PC-3 (cell line): Measurements from ENCODE around the gene C1QL2. TPM values are rescaled to one million over a fixed set of nuclear protein-coding genes. Genes with fewer than 3 reads are reported as not detected.

Source experiments
- ATAC-seq: fragments of 200-7000 bp; cut with Tn5 transposase; 2 replicates; pipeline ENCODE4 v1.9.1; 2020; ENCODE audit warnings: mild to moderate bottlenecking, moderate library complexity
- Bru-seq: library from RNA; stranded (reverse); fragments of 400-500 nt; gene quantifications from one replicate; lab custom pipeline; 2021; lab: Mats Ljungman, UMichigan
- BruChase-seq, 2 experiments: library from RNA; stranded (reverse); fragments of 400-500 nt; gene quantifications; one replicate each; lab custom pipeline; 2021; lab: Mats Ljungman, UMichigan
- BruUV-seq: library from RNA; stranded (reverse); fragments of 400-500 nt; replicated peaks from 2 replicates; lab custom pipeline; 2021; lab: Mats Ljungman, UMichigan
- CTCF ChIA-PET: fragments of 300-600 bp; sonication (Branson Sonifier 250); formaldehyde crosslinking; loops from one replicate; lab custom pipeline; 2022; ENCODE audit warnings: antibody characterized with exemption; lab: Charles Lee
- POLR2A ChIA-PET: fragments of 300-600 bp; sonication (Branson Sonifier 250); formaldehyde crosslinking; loops from one replicate; lab custom pipeline; 2022; ENCODE audit warnings: antibody characterized with exemption; ENCODE audit not compliant: unreplicated experiment; lab: Charles Lee
- DNase-seq: peaks from one replicate; pipeline ENCODE4 v3.0.0-alpha.2; 2015
- H2AFZ ChIP-seq: fragments of 300-600 bp; sonication (generic); 2 replicates; pipeline ENCODE4 v1.6.0; 2016; ENCODE audit warnings: antibody characterized with exemption, low read length
- H3F3A ChIP-seq: fragments of 300-600 bp; sonication (generic); one replicate; pipeline ENCODE4 v1.6.0; 2017; ENCODE audit warnings: antibody characterized with exemption, low read length, control low read depth, mild to moderate bottlenecking; ENCODE audit not compliant: unreplicated experiment
- H3K27ac ChIP-seq: fragments of 300-600 bp; sonication (generic); 2 replicates; pipeline ENCODE4 v1.5.1; 2016; ENCODE audit warnings: mild to moderate bottlenecking, low read length
- H3K27me3 ChIP-seq: fragments of 300-600 bp; sonication (generic); 2 replicates; pipeline ENCODE4 v1.6.1; 2016; ENCODE audit warnings: low read length, mixed read lengths
- H3K36me3 ChIP-seq: fragments of 300-600 bp; sonication (generic); 2 replicates; pipeline ENCODE4 v1.6.1; 2016; ENCODE audit warnings: low read depth, mixed run types, low read length, mixed read lengths
- H3K4me1 ChIP-seq: fragments of 300-600 bp; sonication (generic); 2 replicates; pipeline ENCODE4 v1.5.1; 2016; ENCODE audit warnings: low read length; ENCODE audit not compliant: insufficient read depth
- H3K4me2 ChIP-seq: fragments of 300-600 bp; sonication (generic); 2 replicates; pipeline ENCODE4 v1.6.0; 2016; ENCODE audit warnings: low read length
- H3K4me3 ChIP-seq: fragments of 300-600 bp; sonication (generic); 2 replicates; pipeline ENCODE4 v1.5.1; 2016; ENCODE audit warnings: mild to moderate bottlenecking, low read length, mixed read lengths
- H3K79me2 ChIP-seq: fragments of 300-600 bp; sonication (generic); 2 replicates; pipeline ENCODE4 v1.6.1; 2017; ENCODE audit warnings: low read length, mixed read lengths
- H3K9ac ChIP-seq: fragments of 300-600 bp; sonication (generic); 2 replicates; pipeline ENCODE4 v1.6.0; 2016; ENCODE audit warnings: mild to moderate bottlenecking, low read length
- H3K9me2 ChIP-seq: fragments of 300-600 bp; sonication (generic); replicated peaks from 2 replicates; pipeline ENCODE4 v1.6.1; 2016; ENCODE audit warnings: mixed run types, low read length, mixed read lengths
- H3K9me3 ChIP-seq: fragments of 300-600 bp; sonication (generic); 2 replicates; pipeline ENCODE4 v1.6.1; 2016; ENCODE audit warnings: low read length, mixed read lengths
- H4K20me1 ChIP-seq: fragments of 300-600 bp; sonication (generic); 2 replicates; pipeline ENCODE4 v1.6.1; 2016; ENCODE audit warnings: low read length, mixed read lengths
- EZH2 ChIP-seq: fragments of 300-600 bp; sonication (generic); IDR thresholded peaks from one replicate; pipeline ENCODE4 v1.6.1; 2017; ENCODE audit warnings: antibody characterized with exemption, mild to moderate bottlenecking, low read length; ENCODE audit not compliant: unreplicated experiment
- EZH2phosphoT487 ChIP-seq: fragments of 300-600 bp; sonication (generic); IDR thresholded peaks from 2 replicates; pipeline ENCODE4 v1.6.1; 2018; ENCODE audit warnings: mild to moderate bottlenecking, antibody characterized with exemption, low read length, borderline replicate concordance
- intact Hi-C: fragments of 100-400 bp; cut with micrococcal nuclease; formaldehyde crosslinking; loops from 2 replicates; pipeline ENCODE4 v1.9.0; 2023
- long read RNA-seq: library from polyadenylated mRNA; unstranded; transcript quantifications from one replicate; pipeline ENCODE4 v2.0.0, GENCODE V29; 2021; ENCODE audit not compliant: unreplicated experiment
- total RNA-seq: library from RNA; depleted of rRNA; stranded (reverse); fragments of >200 nt; gene quantifications from 2 replicates; pipeline ENCODE4 v1.2.3, GENCODE V29; 2014; rRNA removed
- TF ChIP-seq, protein P1 (sequence below): fragments of 300-600 bp; sonication (generic); conservative IDR thresholded peaks from 2 replicates; pipeline ENCODE4 v1.5.1; 2017; ENCODE audit warnings: antibody characterized with exemption, low read depth, mild to moderate bottlenecking, low read length

C1QL2 gene
- total RNA-seq (not detected in 2 replicates), Bru-seq, nascent RNA (not detected), BruChase-seq, experiment 1, labeled RNA remaining after a 6-hour chase (not detected), BruChase-seq, experiment 2, labeled RNA remaining after a 2-hour chase (not detected)
- long read RNA-seq: 0 reads

DNA sequence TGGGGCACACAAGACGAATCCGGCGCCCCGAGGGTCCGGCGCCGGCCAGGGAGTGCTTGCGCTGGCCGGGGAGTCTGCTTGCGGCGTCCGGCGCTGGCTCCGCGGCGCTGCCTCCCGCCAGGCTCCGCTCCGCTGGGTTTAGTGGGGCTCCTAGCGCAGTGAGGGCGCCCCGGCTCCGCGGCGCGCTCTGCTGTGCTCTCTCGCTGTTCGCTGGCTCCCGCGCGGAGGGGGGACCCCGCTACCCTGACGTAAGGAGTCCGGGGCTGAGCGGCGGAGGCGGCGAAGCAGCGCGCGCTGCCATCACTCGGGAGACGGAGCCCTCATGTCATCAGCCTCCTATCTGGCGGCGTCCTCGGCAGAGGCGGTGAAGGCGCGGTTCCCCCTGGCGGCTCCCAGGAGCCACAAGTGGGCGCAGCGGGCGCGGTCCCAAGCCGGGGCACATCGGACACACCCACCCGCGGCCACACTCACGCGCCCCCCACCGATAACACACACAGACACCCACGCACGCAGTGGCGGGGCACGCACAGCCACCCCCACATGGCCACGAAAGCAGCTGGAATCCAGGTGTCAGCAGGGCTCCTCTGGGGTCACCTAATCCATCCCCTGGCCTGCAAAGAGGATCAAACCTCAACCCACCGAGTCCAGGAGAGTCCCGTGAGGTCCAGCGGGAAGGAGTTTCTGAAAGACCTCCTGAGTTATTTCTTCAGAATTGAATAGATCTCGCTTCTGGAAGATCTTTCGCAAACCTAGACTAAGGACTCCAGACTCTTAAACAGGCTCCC lies at the start of gene C1QL2:
TSS of gene C1QL2 (minus strand) at position 189 of the 785 bp plus-strand sequence. CDS start 482 bp downstream, outside the sequence.
- Histone ChIP-seq H2AFZ (no peak within 1 kb of the TSS), H3K9ac (no peak within 1 kb of the TSS), H3K27me3 (peaks cover 42% of the 10 kb centered on the region), H3K4me2 (no peak within 1 kb of the TSS), H3K4me3 (no peak within 1 kb of the TSS), H3K27ac (no peak within 1 kb of the TSS), H3K9me2 (no peaks in the 10 kb centered on the region), H3F3A (no peaks in the 10 kb centered on the region), H3K4me1 (no peaks in the 10 kb centered on the region), H3K36me3 (no peaks in the 10 kb centered on the region), H3K9me3 (no peaks in the 10 kb centered on the region), H4K20me1 (no peaks in the 10 kb centered on the region), H3K79me2 (no peaks in the 10 kb centered on the region)
- POLR2A ChIA-PET: no interaction called here
- intact Hi-C loops: no loop called here
- no TSS peak for BruUV-seq
- DNase-seq: no peak
- CTCF ChIA-PET: no interaction called here
- TF ChIP-seq EZH2phosphoT487 (no peak), EZH2 (no peak)
- TF ChIP-seq, protein P1, sequence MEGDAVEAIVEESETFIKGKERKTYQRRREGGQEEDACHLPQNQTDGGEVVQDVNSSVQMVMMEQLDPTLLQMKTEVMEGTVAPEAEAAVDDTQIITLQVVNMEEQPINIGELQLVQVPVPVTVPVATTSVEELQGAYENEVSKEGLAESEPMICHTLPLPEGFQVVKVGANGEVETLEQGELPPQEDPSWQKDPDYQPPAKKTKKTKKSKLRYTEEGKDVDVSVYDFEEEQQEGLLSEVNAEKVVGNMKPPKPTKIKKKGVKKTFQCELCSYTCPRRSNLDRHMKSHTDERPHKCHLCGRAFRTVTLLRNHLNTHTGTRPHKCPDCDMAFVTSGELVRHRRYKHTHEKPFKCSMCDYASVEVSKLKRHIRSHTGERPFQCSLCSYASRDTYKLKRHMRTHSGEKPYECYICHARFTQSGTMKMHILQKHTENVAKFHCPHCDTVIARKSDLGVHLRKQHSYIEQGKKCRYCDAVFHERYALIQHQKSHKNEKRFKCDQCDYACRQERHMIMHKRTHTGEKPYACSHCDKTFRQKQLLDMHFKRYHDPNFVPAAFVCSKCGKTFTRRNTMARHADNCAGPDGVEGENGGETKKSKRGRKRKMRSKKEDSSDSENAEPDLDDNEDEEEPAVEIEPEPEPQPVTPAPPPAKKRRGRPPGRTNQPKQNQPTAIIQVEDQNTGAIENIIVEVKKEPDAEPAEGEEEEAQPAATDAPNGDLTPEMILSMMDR: no peak
- ATAC-seq: no peak

DNA sequence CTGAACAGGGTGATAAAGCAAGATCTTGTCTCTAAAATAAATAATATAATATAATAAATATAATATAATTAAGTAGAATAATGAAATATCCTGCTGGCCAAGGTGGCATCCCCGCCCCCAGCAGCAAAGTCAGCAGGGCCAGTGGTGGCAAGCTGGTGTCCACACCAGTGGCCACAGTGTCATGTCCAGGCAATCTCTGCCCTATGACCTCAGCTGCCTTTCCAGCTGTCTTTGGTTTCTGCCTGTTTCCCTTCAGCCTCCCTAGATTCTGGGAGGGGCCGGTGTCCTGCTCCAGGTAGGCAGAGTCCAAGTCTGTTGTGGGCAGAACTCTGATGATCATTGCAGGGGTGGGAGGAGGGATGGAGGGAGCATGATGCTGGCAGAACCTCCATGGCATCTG lies 48.9 kb upstream of the C1QL2 start:
- Histone ChIP-seq H2AFZ (no peak overlapping the region), H3K79me2 (no peaks in the 10 kb centered on the region), H3K9me3 (no peaks in the 10 kb centered on the region), H3K9ac (no peak overlapping the region), H3K9me2 (no peaks in the 10 kb centered on the region), H3K27ac (no peak overlapping the region), H3K36me3 (no peaks in the 10 kb centered on the region), H4K20me1 (no peaks in the 10 kb centered on the region), H3K4me3 (no peak overlapping the region), H3K4me2 (no peak overlapping the region), H3K27me3 (no peaks in the 10 kb centered on the region), H3K4me1 (peaks cover 27% of the 10 kb centered on the region), H3F3A (no peaks in the 10 kb centered on the region)
- ChIA-PET POLR2A (no interaction called here), CTCF (no interaction called here)
- intact Hi-C loops: no loop called here
- no TSS peak for BruUV-seq
- DNase-seq (no peak), ATAC-seq (no peak)
- no peak for TF ChIP-seq EZH2
- no peak for TF ChIP-seq EZH2phosphoT487
- TF ChIP-seq, protein P1: no peak

DNA sequence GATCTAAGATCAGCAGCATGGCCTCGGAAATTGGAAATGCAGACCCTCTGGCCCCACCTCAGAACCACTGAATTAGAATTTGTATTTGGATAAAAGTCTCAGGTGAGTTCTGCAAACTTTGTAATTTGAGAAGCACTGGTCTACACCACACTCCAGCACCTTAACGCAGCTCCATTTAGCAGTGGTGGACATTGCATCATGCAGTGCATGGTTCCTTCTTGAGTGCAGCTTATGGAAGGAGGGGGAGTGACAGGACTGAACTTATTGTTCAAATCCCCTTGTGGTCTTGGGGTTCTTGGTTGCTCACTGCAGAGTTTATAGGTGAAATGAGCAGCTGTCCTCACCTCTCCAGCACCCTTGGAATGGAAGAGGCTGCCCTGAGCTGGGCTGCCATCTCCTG lies 47.6 kb upstream of the C1QL2 start:
- Histone ChIP-seq H4K20me1 (no peaks in the 10 kb centered on the region), H3K9ac (no peak overlapping the region), H3K9me3 (no peaks in the 10 kb centered on the region), H3K9me2 (no peaks in the 10 kb centered on the region), H3K36me3 (no peaks in the 10 kb centered on the region), H2AFZ (no peak overlapping the region), H3F3A (no peaks in the 10 kb centered on the region), H3K4me2 (no peak overlapping the region), H3K4me1 (peaks cover 27% of the 10 kb centered on the region), H3K79me2 (no peaks in the 10 kb centered on the region), H3K27ac (no peak overlapping the region), H3K27me3 (no peaks in the 10 kb centered on the region), H3K4me3 (no peak overlapping the region)
- intact Hi-C loops: no loop called here
- no peak for DNase-seq
- POLR2A ChIA-PET: no interaction called here
- CTCF ChIA-PET: no interaction called here
- no peak for ATAC-seq
- BruUV-seq: no TSS peak
- TF ChIP-seq EZH2phosphoT487 (no peak), EZH2 (no peak)
- TF ChIP-seq, protein P1: no peak
